ENCODE results near the gene CCNY. TPM values are rescaled to one million over a fixed set of nuclear protein-coding genes. Genes with fewer than 3 reads are reported as not detected.
"Not testable (repeated sequence)": the region's sequence is repeated elsewhere in the genome, so short reads cannot be mapped to it uniquely, and the experiment has no call there.

The CCNY gene
- total RNA-seq, 2 experiments from 2014 or later: 64.9 to 66.9 TPM

GRCh38 chr10:35533565-35533964 lies 197.3 kb downstream of the CCNY start:
- H3K9me3 Mint-ChIP-seq: peaks cover 8% of the 10 kb centered on the region
- no peak overlapping the region for H3K4me3 Mint-ChIP-seq
- no peaks in the 10 kb centered on the region for H3K27me3 Mint-ChIP-seq
- no peak for TF ChIP-seq CTCF (IDR thresholded peaks at IDR 0.05)
- ATAC-seq (ENCODE audit: poor library complexity) (no peak), DNase-seq (no peak)
- no peak overlapping the region for H3K27ac Mint-ChIP-seq
- ChIA-PET CTCF (no interaction called here), POLR2A (no interaction called here)
- intact Hi-C loops (cut with DNase I, micrococcal nuclease): no loop called here
- no peaks in the 10 kb centered on the region for H3K4me1 ChIP-seq (ENCODE audit: insufficient read depth, low read length)
- peaks cover 23% of the 10 kb centered on the region for H3K4me1 Mint-ChIP-seq (ENCODE audit: low read depth)
- no peak overlapping the region for H3K4me3 ChIP-seq (ENCODE audit: low read length)
- peaks cover 98% of the 10 kb centered on the region for H3K36me3 Mint-ChIP-seq (ENCODE audit: low read depth)
- H3K27me3 ChIP-seq (ENCODE audit: control insufficient read depth in 1 of 2, insufficient read depth in 2 of 2, low read length in 2 of 2): no peaks in the 10 kb centered on the region
- peaks cover 6 to 19% of the 10 kb centered on the region in 2 experiments for H3K9me3 ChIP-seq (ENCODE audit: control insufficient read depth in 1 of 2, insufficient read depth in 1 of 2, low read length in 2 of 2)
- peaks cover 62% of the 10 kb centered on the region for H3K36me3 ChIP-seq (ENCODE audit: insufficient read depth, low read length)
- no peak overlapping the region for H3K27ac ChIP-seq (ENCODE audit: low read depth in 1 of 2, low read length in 2 of 2)

GRCh38 chr10:35535136-35535535 lies 198.8 kb downstream of the CCNY start:
- H3K27ac ChIP-seq (ENCODE audit: low read depth in 1 of 2, low read length in 2 of 2): no peak overlapping the region
- intact Hi-C loops (cut with DNase I, micrococcal nuclease): no loop called here
- no peak overlapping the region for H3K4me3 Mint-ChIP-seq
- TF ChIP-seq CTCF (IDR thresholded peaks at IDR 0.05): no peak
- ChIA-PET CTCF (no interaction called here), POLR2A (no interaction called here)
- H3K27me3 Mint-ChIP-seq: no peaks in the 10 kb centered on the region
- peaks cover 97% of the 10 kb centered on the region for H3K36me3 Mint-ChIP-seq (ENCODE audit: low read depth)
- no peak for DNase-seq
- no peaks in the 10 kb centered on the region for H3K4me1 ChIP-seq (ENCODE audit: insufficient read depth, low read length)
- no peaks in the 10 kb centered on the region for H3K27me3 ChIP-seq (ENCODE audit: control insufficient read depth in 1 of 2, insufficient read depth in 2 of 2, low read length in 2 of 2)
- H3K27ac Mint-ChIP-seq: no peak overlapping the region
- peaks cover 6 to 19% of the 10 kb centered on the region in 2 experiments for H3K9me3 ChIP-seq (ENCODE audit: control insufficient read depth in 1 of 2, insufficient read depth in 1 of 2, low read length in 2 of 2)
- H3K9me3 Mint-ChIP-seq: peaks cover 8% of the 10 kb centered on the region
- no peak for ATAC-seq (ENCODE audit: poor library complexity)
- no peak overlapping the region for H3K4me3 ChIP-seq (ENCODE audit: low read length)
- H3K36me3 ChIP-seq (ENCODE audit: insufficient read depth, low read length): peaks cover 57% of the 10 kb centered on the region
- H3K4me1 Mint-ChIP-seq (ENCODE audit: low read depth): peaks cover 27% of the 10 kb centered on the region

- Mint-ChIP-seq H3K4me1 (ENCODE audit: low read depth) (peaks cover 31% of the 10 kb centered on the region), H3K36me3 (ENCODE audit: low read depth) (peaks cover 93% of the 10 kb centered on the region), H3K9me3 (peaks cover 8% of the 10 kb centered on the region), H3K27ac (no peak overlapping the region), H3K27me3 (no peaks in the 10 kb centered on the region), H3K4me3 (no peak overlapping the region)
- ChIA-PET CTCF (no interaction called here), POLR2A (no interaction called here)
- DNase-seq (no peak), ATAC-seq (ENCODE audit: poor library complexity) (no peak)
- peaks cover 6 to 19% of the 10 kb centered on the region in 2 experiments for H3K9me3 ChIP-seq (ENCODE audit: control insufficient read depth in 1 of 2, insufficient read depth in 1 of 2, low read length in 2 of 2)
- TF ChIP-seq CTCF (IDR thresholded peaks at IDR 0.05): no peak
- H3K4me1 ChIP-seq (ENCODE audit: insufficient read depth, low read length): no peaks in the 10 kb centered on the region
- H3K4me3 ChIP-seq (ENCODE audit: low read length): no peak overlapping the region
- peaks cover 42% of the 10 kb centered on the region for H3K36me3 ChIP-seq (ENCODE audit: insufficient read depth, low read length)
- intact Hi-C loops (cut with DNase I, micrococcal nuclease): no loop called here
- no peaks in the 10 kb centered on the region for H3K27me3 ChIP-seq (ENCODE audit: control insufficient read depth in 1 of 2, insufficient read depth in 2 of 2, low read length in 2 of 2)
- no peak overlapping the region for H3K27ac ChIP-seq (ENCODE audit: low read depth in 1 of 2, low read length in 2 of 2)
Observed at GRCh38 chr10:35536789-35537188, 200.5 kb downstream of the CCNY start.

GRCh38 chr10:35537925-35538324 lies 201.6 kb downstream of the CCNY start:
- H3K27ac ChIP-seq (ENCODE audit: low read depth in 1 of 2, low read length in 2 of 2); H3K4me3 ChIP-seq (ENCODE audit: low read length); H3K9me3 Mint-ChIP-seq; DNase-seq; H3K27ac Mint-ChIP-seq; H3K27me3 ChIP-seq (ENCODE audit: control insufficient read depth in 1 of 2, insufficient read depth in 2 of 2, low read length in 2 of 2); intact Hi-C loops (cut with DNase I, micrococcal nuclease); POLR2A ChIA-PET; H3K4me1 ChIP-seq (ENCODE audit: insufficient read depth, low read length); CTCF ChIA-PET; H3K27me3 Mint-ChIP-seq; H3K4me3 Mint-ChIP-seq; ATAC-seq (ENCODE audit: poor library complexity): not testable (repeated sequence)
- Mint-ChIP-seq H3K36me3 (ENCODE audit: low read depth) (peaks cover 92% of the 10 kb centered on the region), H3K4me1 (ENCODE audit: low read depth) (peaks cover 31% of the 10 kb centered on the region)
- Histone ChIP-seq H3K9me3 (ENCODE audit: control insufficient read depth in 1 of 2, insufficient read depth in 1 of 2, low read length in 2 of 2) (peaks cover 6 to 16% of the 10 kb centered on the region in 2 experiments), H3K36me3 (ENCODE audit: insufficient read depth, low read length) (peaks cover 40% of the 10 kb centered on the region)
